Fibroblast of gingiva (primary cell): Measurements from ENCODE around the gene CTNNA3.

ENCODE experiments used
- DNase-seq: peaks from one replicate; pipeline ENCODE4 v3.0.0-alpha.2; 2011; ENCODE audit warnings: low read depth

CTNNA3 gene

DNA sequence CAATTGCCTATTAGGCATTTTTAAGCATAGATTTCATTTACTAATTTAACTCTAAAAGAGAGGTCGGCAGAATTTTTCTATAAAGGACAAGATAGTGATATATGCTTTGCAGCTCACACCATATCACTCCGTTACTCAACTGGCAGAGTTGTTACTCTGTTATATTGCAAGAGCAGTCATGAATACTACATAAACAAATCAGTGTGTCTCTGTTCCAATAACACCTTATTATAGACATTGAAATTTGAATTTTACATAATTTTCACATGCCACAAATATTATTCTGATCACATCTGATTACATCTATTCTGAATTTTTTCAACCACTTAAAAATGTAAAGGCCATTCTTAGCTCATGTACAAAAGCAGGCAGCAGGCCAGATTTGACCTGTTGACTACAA is 1624.1 kb downstream of the CTNNA3 start:
- DNase-seq = no peak

DNA sequence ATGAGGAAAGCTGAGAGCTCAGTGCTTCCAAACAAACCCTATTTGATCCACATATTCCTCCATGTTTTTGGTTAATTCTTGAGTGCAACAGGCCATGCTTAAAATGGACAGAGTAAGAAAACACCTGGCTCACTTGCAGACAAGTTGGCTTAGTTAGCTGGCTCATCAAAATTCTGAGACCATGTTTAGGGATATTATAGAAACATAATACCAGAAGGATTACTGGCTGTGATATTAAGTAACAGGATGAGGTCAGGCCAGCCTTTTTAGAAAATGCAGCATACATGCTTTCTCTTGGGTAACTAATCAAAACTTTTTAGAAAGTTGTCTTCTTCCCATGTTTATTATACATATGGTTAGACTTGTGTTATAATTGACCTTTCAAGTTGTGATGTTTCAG is 1637.4 kb downstream of the CTNNA3 start:
- no peak for DNase-seq

DNA sequence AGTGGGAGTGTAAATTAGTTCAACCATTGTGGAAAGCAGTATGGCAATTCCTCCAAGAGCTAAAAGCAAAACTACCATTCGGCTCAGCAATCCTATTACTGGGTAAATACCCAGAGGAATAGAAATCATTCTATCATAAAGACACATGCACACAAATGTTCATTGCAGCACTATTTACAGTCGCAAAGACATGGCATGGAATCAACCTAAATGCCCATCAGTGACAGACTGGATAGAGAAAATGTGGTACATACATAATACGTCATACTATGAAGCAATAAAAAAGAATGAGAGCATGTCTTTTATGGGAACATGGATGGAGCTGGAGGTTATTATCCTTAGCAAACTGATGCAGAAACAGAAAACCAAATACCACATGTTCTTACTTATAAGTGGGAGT is 1646.7 kb downstream of the CTNNA3 start:
- no peak for DNase-seq

DNA sequence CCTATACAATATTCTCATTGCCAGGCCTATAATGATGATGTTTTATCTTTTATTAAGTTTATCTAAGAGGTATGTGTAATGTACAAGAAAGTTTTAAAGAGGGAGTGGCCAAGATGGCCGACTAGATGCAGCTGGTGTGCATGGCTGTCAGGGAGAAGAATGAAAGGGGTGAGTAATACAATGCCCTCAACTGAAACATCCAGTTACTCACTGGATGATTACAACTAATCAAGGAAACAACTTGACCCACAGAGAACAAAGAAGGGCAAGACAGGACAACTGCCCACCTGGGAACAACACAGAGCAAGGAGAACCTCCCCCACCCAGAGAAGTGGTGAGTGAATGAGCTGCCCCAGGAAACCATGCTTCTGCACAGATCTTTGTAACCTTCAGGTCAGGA is 1650.1 kb downstream of the CTNNA3 start:
- DNase-seq = no peak

DNA sequence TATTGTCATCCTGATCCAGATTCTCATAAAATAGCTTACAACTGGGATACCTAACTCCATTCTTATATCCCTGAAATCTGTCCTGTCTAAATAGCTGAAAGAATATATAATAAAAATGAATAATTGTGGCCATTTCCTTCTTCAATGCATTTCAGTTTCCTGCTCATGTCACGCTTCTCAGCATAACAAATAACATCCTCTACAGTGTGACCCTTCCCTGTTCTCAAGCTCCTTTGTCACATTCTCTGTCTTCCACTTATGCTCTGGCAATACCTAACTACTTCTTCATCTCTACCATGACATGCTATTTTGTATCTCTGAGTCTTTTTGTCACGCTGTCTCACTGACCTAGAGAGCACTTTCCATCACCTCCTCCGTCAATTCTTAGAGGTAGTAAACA is 1654.2 kb downstream of the CTNNA3 start:
- no peak for DNase-seq

DNA sequence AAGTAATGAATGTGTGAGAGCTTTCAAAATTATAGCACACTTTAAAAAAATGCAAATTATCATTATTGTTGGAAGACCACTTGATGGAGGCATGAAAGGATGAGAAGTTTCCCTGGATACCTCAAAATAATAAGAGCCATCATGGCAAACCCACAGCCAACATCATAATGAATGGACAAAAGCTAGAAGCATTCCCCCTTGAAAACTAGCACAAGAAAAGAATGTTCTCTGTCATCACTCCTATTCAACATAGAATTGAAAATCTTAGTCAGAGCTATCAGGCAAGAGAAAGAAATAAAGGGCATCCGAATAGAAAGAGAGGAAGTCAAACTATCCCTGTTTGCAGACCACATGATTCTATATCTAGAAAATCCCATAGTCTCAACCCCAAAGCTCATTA is 1657.4 kb downstream of the CTNNA3 start:
- no peak for DNase-seq

DNA sequence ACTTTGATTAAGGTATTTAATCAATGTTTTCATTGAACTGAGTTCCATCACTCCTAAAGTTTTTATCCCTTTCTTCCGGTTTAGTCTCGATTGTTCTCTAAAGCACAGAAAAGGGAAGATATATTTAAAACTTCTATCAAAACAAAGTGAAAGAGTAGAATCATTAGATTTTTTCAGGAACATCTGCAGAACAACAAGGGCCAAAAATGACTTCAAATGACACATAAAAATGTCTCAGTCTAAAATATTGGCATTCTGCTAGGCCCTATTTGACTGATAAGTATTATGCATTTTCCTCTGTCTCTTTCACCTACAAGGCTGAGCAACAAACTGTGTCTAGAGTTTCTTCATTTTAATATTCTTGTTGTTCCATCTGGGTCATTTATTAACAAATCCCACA is 1669.7 kb downstream of the CTNNA3 start:
- no peak for DNase-seq

DNA sequence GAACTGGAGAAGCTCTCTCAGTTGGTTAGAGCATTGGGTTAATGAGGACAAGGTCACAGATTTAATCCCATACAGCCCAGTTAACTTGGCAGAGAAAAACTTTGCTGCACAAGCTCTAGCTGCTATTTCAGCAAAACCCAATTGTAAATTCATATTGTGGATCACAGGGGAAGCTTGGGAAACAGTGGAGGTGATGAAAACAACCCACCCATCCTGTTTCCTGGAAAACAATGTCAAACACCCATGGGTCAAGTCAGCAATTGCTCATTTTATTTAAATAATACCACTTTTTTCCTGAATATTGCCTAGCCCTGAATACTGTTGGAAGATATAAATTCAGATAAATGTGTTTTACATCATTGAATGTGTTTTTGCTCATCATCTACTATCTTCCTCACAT is 1670.8 kb downstream of the CTNNA3 start:
- DNase-seq = no peak

DNA sequence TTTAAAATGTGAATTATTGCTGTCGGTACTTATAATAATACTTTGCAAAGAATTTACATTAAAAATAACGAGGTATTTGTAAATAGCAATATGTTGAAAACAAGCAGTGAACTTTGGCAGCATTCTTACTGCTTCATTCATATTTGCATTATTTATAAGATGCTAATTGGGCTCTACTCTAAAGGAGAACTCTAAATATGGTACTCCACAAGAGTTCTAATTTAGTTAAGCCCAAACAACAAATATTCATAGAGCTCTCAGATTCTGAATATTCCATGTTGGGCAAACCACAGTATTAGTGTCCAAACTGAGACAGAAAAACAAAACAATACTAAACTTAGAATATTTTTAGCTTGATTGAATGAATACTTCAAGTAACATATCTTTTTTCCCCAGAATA is 1674.6 kb downstream of the CTNNA3 start:
- DNase-seq = no peak

DNA sequence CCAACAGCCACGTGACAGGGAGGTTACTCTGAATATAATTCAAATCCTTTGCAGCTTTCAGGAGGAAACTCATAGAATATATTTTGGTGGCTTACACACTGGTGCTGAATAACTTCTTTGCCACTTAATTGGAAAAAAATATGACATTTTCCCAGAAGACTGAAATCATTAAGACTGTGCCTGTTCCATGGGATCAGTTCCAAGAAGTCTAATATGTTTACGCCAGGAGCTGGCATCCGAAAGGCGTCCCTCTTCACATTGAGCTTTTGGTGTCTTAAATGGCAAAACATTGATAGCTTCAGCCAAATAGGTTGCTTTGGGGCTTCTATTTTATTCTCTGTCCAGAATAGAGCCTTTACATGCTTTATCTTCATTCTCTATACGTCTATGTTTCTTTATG is 1687.8 kb downstream of the CTNNA3 start:
- DNase-seq = no peak

DNA sequence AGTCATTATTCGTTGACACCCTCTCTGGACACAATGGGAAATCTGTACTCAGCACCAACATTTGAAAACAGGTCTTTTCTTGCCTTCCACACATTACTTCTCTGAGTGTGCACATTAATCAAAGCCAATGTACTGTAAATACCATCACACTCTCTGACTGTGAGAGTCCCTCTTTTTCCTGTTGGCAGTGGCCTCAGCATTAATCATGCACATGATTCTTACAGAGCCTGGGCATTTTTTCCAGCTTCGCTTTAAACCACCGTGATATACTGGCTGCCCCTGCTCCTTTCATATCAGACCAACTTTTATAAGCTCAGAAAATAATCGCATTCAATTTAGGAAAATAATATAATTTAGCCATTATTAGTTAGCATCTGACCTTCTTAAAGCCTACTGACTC is 1689.6 kb downstream of the CTNNA3 start:
- DNase-seq = no peak

DNA sequence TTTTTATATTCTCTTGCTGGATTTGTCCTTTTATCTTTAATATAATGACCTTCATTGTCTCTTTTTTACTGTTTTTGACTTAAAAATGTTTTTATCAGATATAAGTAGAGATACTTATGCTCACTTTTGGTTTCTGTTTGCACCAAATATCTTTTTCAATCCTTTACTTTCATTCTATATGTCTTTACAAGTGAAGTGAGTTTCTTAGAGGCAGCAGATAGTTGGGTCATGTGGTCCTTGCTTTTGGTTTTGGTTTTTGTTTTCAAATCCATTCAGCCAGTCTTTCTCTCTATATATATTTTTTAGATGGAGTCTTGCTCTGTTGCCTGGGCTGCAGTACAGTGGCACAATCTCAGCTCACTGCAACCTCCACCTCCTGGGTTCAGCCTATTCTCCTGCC is 1702.5 kb downstream of the CTNNA3 start:
- no peak for DNase-seq

DNA sequence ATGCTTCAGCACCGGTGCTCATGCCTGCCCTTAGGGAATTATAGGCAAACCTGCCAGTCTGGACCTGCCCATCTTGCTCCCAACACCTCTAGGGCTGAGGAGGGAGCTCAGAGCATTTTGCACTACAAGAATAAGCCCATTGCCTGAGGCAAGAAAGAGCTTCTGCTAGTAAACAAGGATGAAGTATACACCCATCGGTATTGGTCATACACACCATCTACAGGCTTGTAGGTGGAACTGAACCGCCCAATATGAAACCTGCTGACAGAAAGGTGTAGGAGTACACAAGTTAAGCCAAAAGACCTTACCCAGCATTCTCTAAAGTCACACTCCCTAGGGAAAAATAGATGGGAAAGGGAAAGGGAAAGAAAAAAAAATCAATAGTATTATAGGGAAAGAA is 1727.1 kb downstream of the CTNNA3 start:
- DNase-seq = no peak

DNA sequence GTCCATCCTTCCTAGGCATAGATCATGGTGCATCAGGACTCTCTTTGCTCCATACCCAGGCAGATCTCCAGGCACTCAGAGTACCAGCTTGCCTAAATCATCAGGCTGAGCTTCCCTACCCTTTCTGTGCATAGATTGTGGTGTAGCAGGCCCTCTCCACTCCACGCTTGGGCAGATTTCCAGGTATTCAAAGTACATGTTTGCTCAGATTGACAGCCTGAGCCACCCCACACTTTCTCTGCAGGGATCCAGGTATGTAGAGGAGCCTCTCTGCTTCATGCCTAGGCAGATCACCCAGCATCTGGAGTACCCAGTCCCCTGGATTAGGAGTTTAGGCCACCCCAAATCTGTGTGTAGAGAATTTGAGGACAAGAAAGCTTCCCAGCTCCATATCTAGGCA is 1727.6 kb downstream of the CTNNA3 start:
- no peak for DNase-seq

DNA sequence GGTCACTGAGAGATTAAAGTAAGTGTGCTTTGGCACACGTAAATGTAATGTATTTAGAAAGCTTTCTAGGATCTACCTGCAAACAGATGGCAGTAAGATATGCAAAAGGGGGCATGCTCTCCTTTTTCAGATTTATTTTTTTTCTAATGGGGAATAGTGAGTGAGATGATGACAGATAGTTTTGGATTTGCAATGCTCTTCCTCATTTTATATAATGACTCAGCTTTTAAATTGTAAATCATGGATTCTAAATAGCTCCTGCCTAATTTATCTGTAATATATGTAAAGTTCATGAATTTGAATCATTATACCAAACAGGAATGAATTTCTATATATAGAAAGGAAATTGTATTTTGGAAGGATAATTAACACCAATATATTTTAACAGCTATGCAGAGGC is 1731.8 kb downstream of the CTNNA3 start:
- DNase-seq = no peak

DNA sequence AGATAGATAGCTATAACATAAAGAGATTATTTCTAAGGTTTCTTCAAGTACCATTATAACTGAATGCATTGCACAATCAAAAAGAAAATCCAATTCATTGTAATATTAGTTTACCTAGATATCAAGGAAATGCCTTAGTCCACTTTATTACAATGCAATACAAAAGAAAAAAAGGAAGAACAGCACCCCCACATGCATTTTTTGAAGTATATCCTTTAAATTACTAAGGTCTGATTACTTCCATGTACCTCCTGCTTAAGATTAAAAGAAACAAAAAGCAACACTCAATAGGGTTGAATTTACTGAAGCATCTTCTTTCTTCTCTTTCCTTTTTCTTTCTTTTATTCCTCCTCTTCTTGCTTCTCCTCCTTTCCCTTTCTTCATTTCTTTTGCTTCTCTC is 1743.9 kb downstream of the CTNNA3 start:
- DNase-seq = no peak

DNA sequence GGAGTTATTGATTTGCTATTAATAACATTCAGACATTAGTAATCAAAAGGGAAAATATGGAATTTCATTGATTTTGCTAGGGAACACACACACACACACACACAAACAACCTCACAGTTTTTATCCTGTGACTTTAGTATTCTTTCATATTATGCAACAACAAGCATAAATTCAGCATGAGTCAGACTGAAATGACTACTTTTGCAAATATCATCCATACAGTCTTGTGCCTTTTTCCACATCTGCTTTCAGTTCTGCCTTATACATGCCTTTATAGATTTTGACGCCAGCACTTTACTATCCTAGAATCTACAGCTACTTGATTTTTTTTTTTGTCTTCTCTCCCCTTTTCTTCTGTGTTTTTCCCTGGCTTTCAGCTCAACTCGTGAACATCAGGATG is 1745.9 kb downstream of the CTNNA3 start:
- no peak for DNase-seq

DNA sequence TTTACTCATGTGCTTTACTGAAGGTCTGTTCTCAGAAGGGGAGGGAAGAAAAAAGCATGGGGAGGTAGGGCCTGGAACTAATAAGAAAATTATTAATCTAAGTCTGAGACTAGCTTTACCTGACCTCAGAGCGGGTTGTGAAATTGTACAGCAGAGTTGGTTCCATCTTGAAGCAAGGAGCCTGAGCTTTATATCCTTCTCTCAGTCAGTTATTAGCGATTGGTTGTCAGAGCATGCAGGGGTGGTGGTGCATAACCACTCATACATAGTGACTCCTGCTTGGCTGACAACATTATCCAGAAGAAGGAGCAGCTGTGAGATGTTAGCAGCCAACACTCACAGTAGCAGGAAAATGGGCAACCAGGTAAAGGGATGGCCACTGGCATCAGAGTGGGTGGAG is 1746.5 kb downstream of the CTNNA3 start:
- no peak for DNase-seq

DNA sequence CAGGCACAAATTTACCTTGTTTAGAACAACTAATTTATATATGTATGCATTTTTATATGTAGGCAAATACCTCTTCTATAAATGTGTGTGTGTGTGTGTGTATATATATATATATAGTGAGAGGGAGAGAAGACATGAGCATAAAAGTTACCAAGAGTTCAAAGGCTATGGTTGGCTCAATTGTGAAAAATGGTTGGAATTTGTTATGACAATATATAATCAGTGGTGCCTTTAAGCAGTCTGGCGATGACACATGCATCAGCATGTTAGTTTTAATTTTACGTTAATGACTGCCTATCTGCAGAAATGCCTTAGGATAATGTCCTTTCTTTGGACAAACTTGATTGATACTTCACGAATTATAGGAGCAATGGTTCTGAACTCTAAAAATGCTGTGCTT is 1750.9 kb downstream of the CTNNA3 start:
- no peak for DNase-seq

DNA sequence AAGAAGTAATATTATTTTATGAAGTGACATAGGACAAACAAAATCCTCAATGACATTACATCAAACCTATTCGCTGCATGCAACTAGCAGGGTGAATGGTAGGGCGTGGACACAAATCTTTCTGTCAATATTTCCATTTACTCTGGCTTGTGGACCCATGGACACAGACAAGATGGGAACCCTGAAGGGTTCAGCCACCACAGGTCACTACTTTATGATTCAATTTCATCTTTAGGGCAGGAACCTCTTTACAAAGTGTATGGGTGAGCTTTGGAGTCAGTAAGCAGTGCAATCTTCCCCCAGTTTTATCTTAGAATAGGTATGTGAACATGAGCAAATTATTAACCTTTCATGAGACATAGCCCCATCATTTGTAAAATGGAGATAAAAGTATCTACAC is 1752.5 kb downstream of the CTNNA3 start:
- DNase-seq = no peak

DNA sequence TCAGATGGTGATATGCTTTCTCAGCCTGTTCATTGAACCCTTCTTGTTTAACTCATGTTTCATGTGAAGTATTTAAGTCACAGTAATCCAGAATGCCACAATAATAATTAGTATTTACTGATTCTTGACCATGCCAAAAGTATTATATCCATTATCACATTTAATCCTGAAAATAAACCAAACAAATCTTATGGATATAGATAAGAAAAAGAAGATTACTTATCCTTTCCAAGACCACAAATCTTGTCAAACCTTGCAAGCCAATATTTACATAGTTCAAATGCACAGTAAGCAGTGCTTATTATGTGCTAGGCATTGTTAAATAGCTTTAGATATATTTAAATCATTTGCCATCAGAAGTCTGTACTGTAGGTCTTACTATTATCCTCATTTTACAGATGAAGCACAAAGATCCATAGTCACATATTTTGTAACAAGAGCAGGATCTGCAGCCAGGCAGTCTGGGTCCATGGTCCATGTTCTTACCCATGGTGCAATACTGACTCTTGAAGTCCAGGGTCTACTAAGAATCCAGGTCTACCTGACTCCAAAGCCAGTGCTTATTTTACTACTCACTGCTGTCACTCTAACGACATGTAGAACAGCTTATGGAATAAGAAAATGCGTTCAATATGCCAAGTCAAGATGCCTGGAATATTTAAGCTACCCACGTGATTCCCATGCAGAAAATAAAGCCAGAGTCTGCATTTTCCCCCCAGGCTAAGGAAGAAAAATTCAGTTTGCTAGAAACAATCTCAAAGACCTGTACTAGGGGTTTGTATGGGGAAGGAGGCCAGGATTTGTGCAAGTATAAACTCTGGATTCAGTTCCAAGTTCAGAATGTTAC is 1755.0 kb downstream of the CTNNA3 start:
- DNase-seq = no peak

DNA sequence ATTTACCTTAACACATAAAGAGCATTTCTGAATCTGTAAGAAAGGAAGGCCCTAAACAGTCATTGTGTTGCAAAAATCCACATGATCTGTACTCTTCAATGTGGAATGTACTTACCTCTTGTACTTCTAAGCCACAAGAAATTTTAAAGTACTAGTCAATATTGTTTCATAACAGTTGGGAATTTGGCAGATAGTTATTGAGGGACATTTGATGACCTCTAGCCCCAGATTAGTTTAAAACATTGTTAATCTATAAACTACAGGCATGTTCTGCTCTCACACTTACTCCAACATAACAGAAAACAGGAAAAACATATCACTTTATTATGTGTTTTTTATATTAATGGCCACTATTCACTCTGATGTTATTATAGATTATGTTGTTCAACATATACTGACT is 1755.9 kb downstream of the CTNNA3 start:
- no peak for DNase-seq

DNA sequence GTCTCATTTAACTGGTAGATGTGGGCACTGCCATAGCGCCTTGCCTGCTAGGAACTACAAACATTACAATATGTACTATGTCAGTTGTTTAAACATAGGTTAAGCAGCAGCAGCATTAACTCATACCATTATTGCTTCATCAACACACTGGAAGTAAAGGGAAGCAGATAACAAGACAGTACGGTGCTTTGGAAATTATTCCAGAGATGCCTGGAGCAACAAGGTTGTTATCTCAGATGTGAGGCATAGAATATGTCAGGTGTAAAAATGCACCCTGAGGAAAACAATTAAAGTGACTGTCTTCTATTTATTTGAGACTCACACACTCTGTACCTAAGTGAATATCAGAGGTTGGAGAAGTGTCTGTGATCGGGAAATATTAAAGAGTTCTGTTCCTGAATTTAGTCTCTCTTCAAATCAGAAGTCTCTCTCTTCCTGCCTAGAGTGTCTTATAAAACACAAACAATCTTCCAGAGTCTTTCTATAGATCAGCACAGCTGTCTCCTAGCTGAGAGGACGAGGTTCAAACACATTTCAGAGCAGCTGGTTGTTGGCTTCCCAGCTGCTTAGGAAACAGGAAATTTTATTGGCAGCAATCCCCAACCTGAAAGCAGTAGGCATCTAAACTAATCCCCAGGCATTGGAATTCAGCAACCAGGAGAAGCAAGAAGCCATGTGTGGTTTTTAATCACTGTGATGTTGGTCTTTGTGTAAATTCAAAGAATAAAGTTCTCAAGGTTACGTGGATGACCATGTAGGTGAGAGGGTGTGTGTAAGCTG is 1764.5 kb downstream of the CTNNA3 start:
- DNase-seq = no peak
